Measurements from ENCODE around the gene CCDC179.

CCDC179 gene

DNA sequence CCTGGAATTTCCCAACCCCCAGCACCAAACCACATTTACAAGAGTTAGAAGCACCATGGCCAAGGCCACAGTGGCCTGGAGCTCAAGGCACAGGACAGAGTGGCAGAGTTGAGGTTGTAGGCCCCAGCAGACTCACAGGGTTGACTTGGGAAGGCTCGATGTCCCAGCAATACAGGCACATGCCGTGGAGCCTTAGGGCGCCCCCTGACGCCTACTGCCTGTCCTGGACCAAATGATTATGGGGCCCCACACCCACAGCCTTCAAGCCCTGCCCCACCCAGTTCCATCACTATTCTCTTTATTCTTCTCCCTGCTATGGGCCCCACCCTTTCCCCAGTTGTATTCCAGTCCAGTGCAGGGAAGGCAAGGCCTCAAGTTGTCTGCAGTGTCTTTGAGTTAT is at the start of gene CCDC179:
Gene CCDC179 (minus strand): TSS at position 234 of the 400 bp plus-strand sequence. CDS start 53 bp downstream, at position 181.
- no peak for DNase-seq

DNA sequence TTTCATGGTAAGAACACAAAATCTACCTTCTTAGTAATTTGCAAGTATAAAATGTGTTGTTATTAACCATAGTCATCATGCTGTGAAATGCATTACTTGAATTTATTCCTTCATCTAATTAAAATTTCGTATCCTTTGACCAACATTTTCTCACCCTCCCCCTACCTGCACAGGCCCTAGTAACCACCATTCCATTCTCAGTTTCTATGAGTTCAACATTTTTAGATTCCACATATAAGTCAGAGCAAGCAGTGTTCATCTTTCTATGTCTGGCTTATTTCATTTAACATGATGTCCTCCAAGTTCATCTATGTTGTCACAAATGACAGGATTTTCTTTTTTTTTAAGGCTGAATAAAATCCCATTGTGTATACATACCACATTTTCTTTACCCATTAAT is 43.5 kb upstream of the CCDC179 start:
- DNase-seq = no peak

DNA sequence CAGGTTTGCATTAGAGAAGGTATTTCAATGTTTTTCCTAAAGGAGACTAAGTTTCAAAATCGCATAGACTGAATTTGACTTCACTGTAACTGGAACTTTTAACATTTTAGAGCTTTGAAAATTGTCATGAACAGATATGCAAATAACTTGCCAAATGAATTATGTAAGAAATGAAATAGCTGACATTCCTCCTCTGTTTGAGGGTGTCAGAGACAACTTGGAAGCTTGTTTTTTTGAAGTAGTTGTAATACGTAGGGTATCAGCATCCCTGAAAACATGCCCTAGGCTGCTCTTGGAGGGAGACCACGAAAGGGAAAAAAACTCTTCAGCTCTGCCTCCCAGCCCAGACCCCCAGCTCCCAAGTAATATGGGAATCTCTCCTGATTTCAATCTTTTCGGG is 41.3 kb upstream of the CCDC179 start:
- DNase-seq = no peak

DNA sequence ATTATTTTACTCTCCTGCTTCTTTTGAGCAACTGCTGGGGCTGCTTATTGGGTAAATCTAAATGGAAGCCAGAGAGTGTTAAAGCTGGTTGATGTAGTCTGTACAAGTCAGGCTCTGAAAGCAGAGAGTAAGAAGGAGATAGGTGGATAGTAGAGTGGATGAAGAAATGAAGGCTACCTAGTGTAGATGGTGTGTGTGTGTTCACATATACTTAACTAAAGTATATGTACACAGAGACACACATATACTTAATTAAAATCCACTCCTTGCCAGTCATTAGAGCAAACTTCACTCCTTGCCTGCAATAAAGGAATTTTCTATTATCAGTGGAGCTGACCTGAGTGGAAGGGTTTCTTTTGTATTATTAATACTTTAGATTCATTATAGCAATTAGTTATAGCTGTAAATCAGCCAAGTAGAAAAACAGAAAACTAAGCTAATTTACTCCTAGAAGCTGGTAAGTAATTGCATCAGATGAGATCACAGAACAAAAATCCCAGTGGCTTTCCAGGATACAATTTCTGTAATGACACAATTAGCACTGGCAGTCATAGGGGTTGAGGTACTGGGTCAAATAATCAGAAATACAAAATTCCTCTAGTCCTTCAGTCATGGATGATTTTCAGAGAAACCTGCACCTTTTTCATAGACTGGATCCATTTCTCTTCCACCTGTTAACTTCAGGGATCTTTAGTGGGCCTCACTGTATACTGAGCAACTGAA is 40.7 kb upstream of the CCDC179 start:
- no peak for DNase-seq

DNA sequence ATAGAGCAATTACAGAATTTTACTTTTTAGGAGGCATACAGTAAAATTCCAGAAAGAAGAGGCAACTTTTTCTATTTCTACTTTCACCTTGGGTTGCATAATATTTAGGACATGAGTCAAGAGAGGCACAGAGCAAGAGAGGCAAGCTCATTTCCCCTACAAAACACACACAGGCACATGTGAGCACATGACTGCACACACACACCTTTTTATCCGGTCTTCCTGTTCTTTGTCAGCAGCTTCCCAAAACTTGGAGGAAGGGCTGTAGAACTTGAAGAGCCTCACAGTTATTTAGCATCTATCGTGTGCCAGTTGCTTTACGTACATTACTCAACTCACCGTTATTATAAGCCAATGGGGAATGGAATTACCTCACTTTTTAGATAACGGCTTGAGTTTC is 37.8 kb upstream of the CCDC179 start:
- no peak for DNase-seq

DNA sequence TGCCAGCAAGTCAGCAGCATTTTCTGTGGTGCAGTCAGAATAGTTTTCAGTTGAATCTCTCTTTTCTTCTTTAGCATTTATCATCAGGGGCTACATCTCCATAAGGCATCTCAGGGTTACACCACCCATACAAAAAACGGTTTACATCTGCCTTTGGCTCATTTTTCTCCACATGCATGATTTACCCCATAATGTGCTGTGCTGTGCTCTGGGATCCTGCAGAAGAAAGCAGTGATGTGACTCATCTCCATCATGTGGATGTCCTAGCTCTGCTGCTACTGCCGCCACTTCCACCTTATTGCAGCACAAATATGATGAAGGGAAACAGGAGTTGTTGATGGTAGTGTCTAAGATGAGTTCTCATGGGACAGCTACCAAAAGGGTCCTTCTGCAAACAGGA is 30.0 kb upstream of the CCDC179 start:
- DNase-seq = no peak

DNA sequence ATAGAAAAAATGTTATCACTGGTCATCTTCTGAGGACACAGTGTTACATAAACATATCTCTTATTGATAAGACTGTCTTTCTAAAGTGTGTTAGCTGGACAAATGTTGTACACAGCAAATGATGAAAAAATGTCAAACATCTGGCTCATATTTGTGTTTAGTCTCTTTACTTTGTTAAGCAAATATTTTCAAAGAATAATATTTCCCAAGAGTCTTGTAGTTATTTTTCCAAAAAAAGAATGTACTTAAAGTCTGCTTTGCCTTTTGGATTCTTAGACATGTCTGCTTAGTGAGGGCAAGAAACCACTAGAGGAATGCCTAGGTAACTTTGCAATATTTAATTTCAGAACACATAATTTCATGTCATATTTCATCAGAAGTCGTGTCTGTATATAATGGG is 23.9 kb upstream of the CCDC179 start:
- DNase-seq = no peak

DNA sequence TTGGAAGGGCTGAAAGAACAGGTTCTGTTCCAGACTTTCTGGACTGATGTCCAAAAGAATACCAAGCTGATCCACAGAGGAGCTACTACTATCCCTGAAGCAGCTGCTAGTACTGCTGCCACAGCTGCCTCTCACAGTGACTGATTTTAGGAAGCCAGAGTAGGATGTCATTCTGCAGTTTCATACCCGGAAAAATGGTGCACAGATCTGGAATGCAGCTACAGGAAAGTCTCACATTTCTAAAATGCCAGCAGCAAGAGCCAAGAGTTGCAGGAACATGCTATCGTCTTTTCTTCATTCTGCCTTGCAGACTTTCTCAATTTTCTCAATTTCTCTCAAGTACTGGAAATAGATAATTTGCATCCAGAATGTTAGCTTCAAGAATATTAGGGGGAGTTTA is 19.4 kb upstream of the CCDC179 start:
- no peak for DNase-seq

DNA sequence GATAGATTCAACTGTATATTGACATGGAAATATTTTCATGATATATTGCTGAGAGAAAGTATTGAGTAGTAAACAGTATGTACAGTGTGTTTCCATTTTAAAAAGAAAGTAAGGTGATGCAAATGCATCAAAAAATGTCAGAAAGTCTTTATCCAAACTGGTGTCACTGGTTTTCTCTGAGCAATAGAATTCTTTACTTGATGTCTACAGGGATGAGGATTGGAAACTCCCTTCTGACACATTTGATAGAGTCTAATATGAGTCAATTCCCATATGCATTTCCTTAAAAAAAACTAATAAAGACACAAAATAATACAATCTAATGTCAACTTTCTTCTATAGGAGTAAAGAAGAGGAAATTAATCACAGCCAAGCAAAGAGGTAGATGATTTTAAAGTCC is 18.3 kb upstream of the CCDC179 start:
- DNase-seq = no peak

DNA sequence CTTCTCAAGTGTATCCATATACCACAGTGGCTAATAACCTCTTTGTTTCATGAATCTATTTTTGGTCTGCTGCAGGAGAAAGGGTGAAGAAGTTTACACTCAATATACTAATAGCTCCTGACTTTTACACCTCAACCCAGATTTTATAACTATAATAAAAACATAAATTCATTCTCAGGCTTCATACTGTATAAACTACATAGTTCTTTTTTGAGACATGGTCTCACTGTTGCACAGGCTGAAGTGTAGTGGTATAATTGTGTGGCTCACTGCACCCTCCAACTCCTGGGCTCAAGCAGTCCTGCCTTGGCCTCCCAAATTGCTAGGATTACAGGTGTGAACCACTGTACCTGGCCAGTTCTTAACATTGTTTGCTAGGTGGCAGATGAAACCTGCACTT is 17.8 kb upstream of the CCDC179 start:
- no peak for DNase-seq

DNA sequence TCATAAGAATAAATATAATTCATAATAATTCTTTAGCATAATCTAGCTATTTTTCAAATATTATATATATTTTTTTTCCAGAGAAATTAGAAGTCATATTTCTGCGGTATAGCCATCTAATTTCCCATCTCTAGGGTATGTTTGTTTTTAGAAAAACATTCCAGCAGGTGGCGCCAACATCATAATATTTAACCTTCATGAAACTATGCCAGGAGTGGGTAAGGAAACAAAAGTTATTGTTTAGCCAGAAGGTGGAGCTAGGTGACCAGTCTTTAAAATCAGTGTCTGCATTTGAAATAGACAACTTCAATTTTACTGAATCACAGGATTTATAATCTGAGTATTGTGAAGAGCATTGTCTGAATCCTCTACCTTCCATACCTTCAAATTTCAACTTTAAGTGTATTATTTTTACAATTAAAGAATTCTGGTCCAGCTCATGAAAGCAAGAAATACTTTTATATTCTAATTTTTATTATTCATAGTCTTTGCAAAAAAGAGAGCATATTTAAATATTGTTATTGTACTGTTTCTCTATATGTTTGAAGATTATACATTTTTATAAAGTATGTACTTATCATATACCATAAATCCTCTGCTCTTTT is 15.7 kb upstream of the CCDC179 start:
- no peak for DNase-seq

DNA sequence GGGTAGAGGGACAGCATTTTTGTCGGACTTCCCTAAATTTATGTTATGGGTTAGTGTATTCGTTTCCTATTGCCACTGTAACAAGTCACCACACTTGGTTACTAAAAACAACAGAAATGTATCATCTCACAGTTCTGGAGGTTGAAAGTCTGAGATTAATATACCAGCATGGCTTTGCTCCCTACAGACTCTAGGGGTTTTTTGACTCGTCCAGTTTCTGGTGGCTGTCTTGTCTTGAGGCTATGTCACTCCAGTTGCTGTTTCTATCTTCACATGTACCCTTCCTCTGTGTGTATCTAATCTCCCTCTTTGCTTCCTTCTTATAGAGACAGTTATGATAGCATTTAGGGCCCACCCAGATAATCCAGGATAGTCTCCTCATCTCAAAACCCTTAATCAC is 9.1 kb upstream of the CCDC179 start:
- no peak for DNase-seq

DNA sequence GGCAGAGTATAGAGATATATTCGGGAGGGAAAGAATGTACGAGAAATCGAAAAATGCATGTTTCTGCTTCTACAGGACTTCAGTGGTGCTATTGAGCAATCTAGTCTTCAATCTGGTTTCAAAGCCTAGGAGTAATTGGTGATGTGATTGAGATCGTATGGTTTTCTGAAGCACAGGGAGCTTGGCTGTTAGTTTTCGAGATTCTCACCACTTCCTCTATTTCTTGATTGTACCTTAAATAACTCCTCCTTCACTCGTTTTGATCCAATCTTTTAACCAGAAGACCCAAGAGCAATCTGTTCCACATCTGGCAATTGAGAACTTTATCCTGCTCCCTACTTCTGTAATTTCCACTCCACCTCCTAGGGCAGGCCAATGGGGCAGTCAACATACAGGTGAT is 518 bp downstream of the CCDC179 start:
- DNase-seq = no peak

DNA sequence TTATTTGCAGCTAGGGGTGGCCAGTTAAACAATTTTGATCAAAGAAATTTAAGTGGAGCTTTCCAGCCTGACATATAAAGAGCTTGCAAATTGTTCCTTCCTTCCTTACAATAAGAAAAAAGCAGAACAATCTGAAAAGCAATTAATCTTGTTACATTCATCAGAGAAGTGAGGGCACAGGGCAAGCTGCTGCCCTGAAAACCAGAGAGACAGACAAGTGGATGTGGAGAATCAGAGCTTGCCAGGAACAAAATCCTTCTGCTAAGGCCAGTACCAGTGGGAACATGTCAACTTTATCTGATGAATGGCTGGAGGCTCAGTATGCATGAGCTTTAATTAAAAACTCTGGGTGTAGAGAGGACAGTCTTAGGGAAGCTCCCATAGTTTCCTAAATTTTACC is 8.8 kb downstream of the CCDC179 start:
- no peak for DNase-seq

DNA sequence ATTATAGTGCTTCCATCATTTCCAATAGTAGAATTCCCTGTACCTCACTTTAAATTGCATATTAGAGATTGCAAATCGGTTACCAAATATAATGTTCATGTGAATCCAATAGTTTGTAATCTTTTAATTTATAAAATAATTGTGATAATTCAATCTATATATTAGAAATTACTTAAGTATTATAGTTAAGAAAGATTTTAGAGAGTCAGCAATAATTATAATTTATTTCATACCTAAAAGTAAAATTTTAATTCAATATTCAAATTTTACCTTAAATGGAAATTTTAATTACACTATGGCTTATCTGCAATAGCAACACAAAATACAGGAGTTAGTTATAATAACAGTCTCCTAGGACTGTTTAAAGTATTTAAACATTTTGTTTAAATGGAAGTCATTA is 13.5 kb downstream of the CCDC179 start:
- no peak for DNase-seq

DNA sequence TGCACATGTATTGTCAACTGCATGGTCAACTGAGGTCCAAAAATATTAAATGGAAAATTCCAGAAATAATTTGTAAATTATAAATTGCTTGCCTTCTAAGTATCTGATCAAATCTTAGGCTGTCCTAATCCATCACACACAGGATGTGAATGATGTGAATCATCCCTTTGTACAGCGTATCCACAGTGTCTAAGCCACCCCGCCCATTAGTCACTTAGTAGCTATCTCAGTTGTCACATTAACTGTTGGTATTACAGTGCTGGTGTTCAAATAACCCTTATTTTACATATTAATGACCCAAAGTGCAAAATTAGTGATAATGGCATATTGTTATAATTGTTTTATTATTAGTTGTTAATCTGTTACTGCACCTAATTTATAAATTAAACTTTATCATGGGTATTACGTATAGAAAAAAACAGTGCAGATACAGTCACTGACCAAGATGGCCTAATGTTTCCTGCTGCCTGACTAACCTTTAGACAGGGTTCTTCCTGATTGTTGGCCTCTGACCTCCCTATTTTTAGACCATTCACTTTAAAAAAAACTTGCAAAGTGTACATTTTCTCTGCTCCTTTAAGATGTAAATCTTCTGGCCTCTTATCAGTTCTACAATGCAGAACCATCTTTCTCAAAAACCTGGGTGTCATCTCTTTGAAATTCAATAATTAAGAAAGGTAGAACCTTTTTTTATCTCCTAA is 27.8 kb downstream of the CCDC179 start:
- no peak for DNase-seq

DNA sequence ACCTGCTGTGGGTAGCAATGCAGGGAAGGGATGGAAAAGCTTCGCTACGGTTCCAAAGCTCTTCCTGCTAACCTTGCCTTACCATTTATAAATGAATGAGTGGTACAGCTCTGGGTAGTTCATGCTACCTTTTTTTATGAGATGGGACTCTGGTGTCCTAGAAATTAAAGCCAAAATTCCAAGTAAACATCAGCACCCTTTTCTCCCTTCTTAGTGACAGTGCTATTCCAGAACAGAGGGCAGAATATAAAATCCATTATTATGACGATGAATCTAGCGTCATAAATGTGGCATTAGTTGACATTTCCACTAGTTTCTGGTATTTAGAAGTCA is 30.2 kb downstream of the CCDC179 start:
- DNase-seq = no peak

DNA sequence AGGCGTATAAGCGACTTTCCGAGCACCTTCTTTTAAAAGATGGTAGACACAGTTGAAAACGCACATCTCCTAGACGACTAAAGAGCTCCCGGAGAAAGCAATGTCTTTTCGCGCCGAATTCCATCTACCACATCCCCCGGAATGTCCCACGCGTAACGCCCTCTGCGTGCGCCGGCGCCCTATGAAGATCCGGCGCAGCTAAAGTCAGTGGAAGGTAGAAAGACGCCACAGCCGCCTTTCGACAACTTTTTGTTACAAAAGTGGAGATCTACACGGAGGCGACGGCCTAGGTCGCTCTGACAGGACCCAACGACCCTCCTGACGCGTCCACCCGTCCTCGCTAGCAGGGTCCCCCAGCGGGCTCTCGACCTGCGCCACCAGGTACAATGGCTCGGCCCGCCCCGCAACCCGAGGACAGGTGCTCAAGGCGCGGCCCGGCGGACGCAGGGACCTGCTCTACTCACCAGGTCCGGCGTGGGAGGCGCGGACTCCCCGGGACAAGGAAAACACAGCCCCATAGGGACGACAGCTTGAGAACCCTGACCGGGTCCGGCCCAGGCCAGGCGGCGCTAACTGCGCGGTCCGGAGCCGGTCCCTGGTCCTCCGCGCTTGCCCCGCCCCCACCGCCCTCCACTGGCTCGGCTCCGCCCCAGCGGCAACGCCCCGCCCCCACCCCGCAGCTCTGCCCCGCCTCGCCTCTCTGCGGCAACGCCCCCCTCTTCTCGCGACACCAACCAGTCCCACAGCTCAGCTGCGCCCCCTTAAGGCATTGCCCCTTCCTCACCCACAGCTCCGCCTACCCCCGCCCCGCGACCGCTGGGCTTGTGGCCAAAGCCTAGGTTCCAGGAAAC is 30.8 kb downstream of the CCDC179 start, which contains the start of gene SVIP:
Gene SVIP (minus strand): TSS at position 571 of the 851 bp plus-strand sequence. CDS start 53 bp downstream, at position 518.
- DNase-seq = peak; percentile 40 to 96

DNA sequence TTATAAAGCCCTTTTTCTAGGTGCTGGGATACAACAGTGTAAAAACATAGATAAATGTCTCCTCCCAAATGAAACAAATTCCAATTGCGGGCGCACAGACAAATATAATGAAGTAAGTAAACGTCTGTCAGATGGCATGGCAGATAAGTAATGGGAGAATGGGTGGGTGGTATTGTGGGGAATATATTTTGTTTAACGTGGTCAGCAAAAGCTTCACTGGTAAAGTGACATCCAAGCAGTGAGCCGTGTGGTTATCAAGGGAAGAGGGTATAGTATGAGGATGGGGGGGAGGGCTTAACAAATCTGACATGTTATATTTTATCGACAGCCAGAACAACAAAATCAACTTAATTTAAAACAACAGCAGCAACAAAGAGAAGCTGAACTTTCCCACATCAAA is 31.9 kb downstream of the CCDC179 start:
- DNase-seq = no peak

DNA sequence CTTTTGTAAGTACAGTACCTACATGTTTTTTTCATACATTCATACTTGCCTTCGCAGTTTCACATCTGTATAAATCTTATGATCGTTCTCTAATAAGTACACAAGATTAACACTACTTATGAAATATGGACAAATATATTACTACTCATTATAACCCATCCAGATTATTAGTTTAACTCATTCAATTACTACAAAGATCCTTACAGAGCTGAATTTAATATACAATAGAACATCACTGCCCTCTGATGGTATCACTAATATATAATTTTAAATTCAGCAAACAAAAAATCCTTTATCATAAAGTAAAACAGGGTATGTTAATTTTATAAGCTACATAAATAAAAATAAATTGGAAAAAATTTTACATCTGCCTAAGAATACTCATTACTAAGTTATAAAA is 38.1 kb downstream of the CCDC179 start:
- DNase-seq = no peak

DNA sequence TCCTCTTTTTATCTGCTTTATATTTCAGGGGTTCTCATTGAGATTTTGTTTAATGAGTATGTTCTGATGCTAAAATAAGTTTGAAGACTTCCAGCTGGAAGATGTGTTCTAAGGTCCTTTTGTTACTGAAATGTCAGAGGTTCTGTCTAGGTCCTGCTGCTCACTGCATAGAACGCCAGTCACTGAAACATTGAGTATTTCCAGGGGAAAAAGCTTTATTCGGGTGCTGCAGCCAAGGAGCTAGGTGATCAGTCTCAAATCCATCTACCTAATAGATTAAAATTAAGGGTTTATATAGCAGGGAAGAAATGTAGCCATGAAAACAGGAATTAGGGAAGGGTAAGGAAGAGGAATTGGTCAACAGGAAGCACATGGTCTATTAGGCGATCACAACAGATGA is 50.4 kb downstream of the CCDC179 start:
- DNase-seq = no peak

DNA sequence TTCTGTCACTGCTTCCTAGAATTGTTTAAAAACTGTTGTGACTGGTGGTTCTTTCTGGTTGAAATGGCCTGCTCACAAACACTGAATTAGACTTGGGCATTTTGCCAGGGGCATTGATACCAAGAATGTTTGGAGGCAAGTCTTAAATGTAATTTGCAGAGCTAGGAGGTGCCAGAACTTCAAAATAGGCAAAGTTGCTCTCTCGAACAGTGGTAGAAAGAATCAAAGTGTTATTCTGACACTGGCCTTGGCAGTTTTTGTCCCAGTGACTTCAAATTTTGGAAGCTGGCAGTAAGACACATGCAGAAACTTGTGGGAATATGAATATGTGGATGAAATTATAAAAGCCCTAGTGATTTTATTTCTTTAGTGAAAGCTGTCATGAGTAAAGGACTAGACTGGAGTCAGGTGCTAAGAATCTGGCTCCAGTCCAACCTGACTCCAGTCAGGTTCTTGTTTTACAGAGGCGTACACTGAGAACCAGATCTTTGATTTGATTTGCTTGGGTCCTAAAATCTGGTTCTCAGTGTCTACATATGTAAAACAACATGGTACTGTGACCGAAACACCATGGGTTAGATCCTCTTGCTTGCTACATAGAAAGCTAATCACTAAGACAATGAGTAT is 51.6 kb downstream of the CCDC179 start:
- DNase-seq = no peak

Measured in cerebellar nuclear complex (tissue), 1 donor.